OCI-LY7 (cell line): Measurements from ENCODE around the gene RAB3B. TPM values are rescaled to one million over a fixed set of nuclear protein-coding genes. Genes with fewer than 3 reads are reported as not detected.

Experiments
- BruUV-seq: library from RNA; stranded (reverse); fragments of 400-500 nt; replicated peaks from 2 replicates; lab custom pipeline; 2021; lab: Mats Ljungman, UMichigan
- CTCF ChIA-PET: fragments of 300-600 bp; sonication (Branson Sonifier 250); formaldehyde crosslinking; loops from one replicate; lab custom pipeline; 2022; ENCODE audit warnings: antibody characterized with exemption; ENCODE audit not compliant: unreplicated experiment; lab: Charles Lee
- POLR2A ChIA-PET: fragments of 300-600 bp; sonication (Branson Sonifier 250); formaldehyde crosslinking; loops from one replicate; lab custom pipeline; 2022; ENCODE audit warnings: antibody characterized with exemption; lab: Charles Lee
- DNase-seq: peaks from one replicate; pipeline ENCODE4 v3.0.0-alpha.2; 2015; ENCODE audit warnings: low spot score
- H2AFZ ChIP-seq: fragments of 200-600 bp; sonication (generic), shearing (Covaris generic); 2 replicates; pipeline ENCODE4 v1.6.1; 2014; ENCODE audit warnings: mild to moderate bottlenecking, antibody characterized with exemption, low read length, moderate library complexity
- H3K27ac ChIP-seq: fragments of 200-600 bp; sonication (generic); 2 replicates; pipeline ENCODE4 v1.5.1; 2014; ENCODE audit warnings: mixed run types, low read depth, mild to moderate bottlenecking, moderate library complexity, low read length, inconsistent platforms; ENCODE audit not compliant: poor library complexity, severe bottlenecking
- H3K36me3 ChIP-seq: fragments of 200-600 bp; sonication (generic); 2 replicates; pipeline ENCODE4 v1.6.1; 2014; ENCODE audit warnings: mild to moderate bottlenecking, antibody characterized with exemption, low read length, moderate library complexity, mixed read lengths; ENCODE audit not compliant: insufficient read depth
- H3K4me1 ChIP-seq: fragments of 200-600 bp; sonication (generic); 2 replicates; pipeline ENCODE4 v1.5.1; 2014; ENCODE audit warnings: mild to moderate bottlenecking, low read length; ENCODE audit not compliant: insufficient read depth, poor library complexity, severe bottlenecking
- H3K4me2 ChIP-seq: fragments of 200-600 bp; sonication (generic); 2 replicates; pipeline ENCODE4 v1.6.1; 2014; ENCODE audit warnings: mild to moderate bottlenecking, low read length
- H3K4me3 ChIP-seq: fragments of 200-600 bp; sonication (generic); 2 replicates; pipeline ENCODE4 v1.5.1; 2014; ENCODE audit warnings: mild to moderate bottlenecking, low read depth, low read length; ENCODE audit not compliant: poor library complexity, severe bottlenecking
- H3K79me2 ChIP-seq: fragments of 200-600 bp; sonication (generic); 2 replicates; pipeline ENCODE4 v1.6.1; 2016; ENCODE audit warnings: low read depth, mild to moderate bottlenecking, low read length, moderate library complexity, mixed read lengths; ENCODE audit not compliant: insufficient read depth
- H3K9me2 ChIP-seq: fragments of 200-600 bp; sonication (generic); 2 replicates; pipeline ENCODE4 v1.6.1; 2016; ENCODE audit warnings: mild to moderate bottlenecking, low read length, mixed read lengths; ENCODE audit not compliant: insufficient read depth
- H3K9me3 ChIP-seq: fragments of 200-600 bp; sonication (generic); 2 replicates; pipeline ENCODE4 v1.6.1; 2014; ENCODE audit warnings: mild to moderate bottlenecking, mixed run types, low read length, mixed read lengths
- H4K20me1 ChIP-seq: fragments of 200-600 bp; sonication (generic); 2 replicates; pipeline ENCODE4 v1.6.1; 2014; ENCODE audit warnings: mild to moderate bottlenecking, antibody characterized with exemption, low read length, moderate library complexity, mixed read lengths; ENCODE audit not compliant: insufficient read depth
- CTCF ChIP-seq: fragments of 200-600 bp; sonication (generic); conservative IDR thresholded peaks from 2 replicates; pipeline ENCODE4 v1.5.1; 2014; ENCODE audit warnings: mild to moderate bottlenecking, antibody characterized with exemption, low read length, moderate library complexity, mixed read lengths
- EZH2phosphoT487 ChIP-seq: fragments of 200-600 bp; sonication (generic); IDR thresholded peaks from 2 replicates; pipeline ENCODE4 v1.6.1; 2018; ENCODE audit warnings: low read depth, borderline replicate concordance, mild to moderate bottlenecking, mixed run types, antibody characterized with exemption, low read length, moderate library complexity, mixed read lengths
- intact Hi-C: fragments of 100-400 bp; cut with micrococcal nuclease; formaldehyde crosslinking; loops from one replicate; pipeline ENCODE4 v1.10.0; 2022; ENCODE audit not compliant: unreplicated experiment
- total RNA-seq, 2 experiments: library from RNA; depleted of rRNA in 1 of 2; stranded (reverse); fragments of >200 nt in 1 of 2; shearing (Covaris generic) in 1 of 2; gene quantifications; 2 replicates each; pipeline ENCODE4 v1.2.3, GENCODE V29; 2014 to 2022

Gene RAB3B
- total RNA-seq, 2 experiments from 2014 or later: 0.03 TPM; not detected in 1

DNA sequence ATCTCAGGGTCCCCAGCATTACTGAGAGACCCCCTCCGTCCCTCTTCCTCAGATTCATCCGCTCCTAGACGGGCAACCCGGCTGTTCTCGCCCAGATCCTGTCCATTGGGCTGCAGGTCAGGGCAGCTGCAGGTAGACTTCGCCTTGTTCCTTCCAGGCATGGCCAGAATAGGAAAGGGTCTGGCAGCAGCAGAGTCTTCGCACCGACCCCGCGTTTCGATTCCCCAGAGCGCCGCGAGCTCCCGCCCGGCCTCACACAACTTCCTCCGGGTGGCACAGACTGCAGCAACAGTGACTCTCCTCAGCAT lies 112.2 kb downstream of the RAB3B start:
- no peak for DNase-seq
- ChIA-PET POLR2A (interaction anchor here (0.5 to 1.1 kb wide), 4 partner anchors 9 to 269 kb away, joined by 3 to 4 read pairs (median 4); no protein-coding TSS in a partner anchor), CTCF (no interaction called here)
- Histone ChIP-seq H3K9me3 (no peaks in the 10 kb centered on the region), H3K4me2 (peak overlapping the region; percentile 79), H4K20me1 (peaks cover 18% of the 10 kb centered on the region; the same call in 1 of the 2 replicates), H3K27ac (peak overlapping the region; percentile 71), H3K79me2 (peaks cover 52% of the 10 kb centered on the region), H3K4me3 (peak overlapping the region; percentile 88), H3K36me3 (peaks cover 20% of the 10 kb centered on the region), H3K9me2 (no peaks in the 10 kb centered on the region), H2AFZ (peak overlapping the region; percentile 48), H3K4me1 (peaks cover 30% of the 10 kb centered on the region)
- no TSS peak for BruUV-seq
- TF ChIP-seq CTCF (no peak), EZH2phosphoT487 (no peak)
- intact Hi-C loops: loop anchor here (5.0 to 10.0 kb wide), 2 partner anchors 361 to 913 kb away; partner anchors contain the start of genes EPS15 and FAF1

GRCh38 chr1:51877434-51878307 lies 112.8 kb downstream of the RAB3B start:
- BruUV-seq: no TSS peak
- POLR2A ChIA-PET: interaction anchor here (0.5 to 1.5 kb wide), 7 partner anchors 8 to 476 kb away, joined by 3 to 5 read pairs (median 4); no protein-coding TSS in a partner anchor
- H3K4me3 ChIP-seq: peak overlapping the region; percentile 88
- peaks cover 18% of the 10 kb centered on the region; the same call in 1 of the 2 replicates for H4K20me1 ChIP-seq
- peaks cover 23% of the 10 kb centered on the region for H3K36me3 ChIP-seq
- peak overlapping the region; percentile 79 for H3K4me2 ChIP-seq
- H3K4me1 ChIP-seq: peaks cover 35% of the 10 kb centered on the region
- no peaks in the 10 kb centered on the region for H3K9me2 ChIP-seq
- intact Hi-C loops: loop anchor here (5.0 to 10.0 kb wide), 2 partner anchors 360 to 913 kb away; partner anchors contain the start of genes EPS15 and FAF1
- H3K79me2 ChIP-seq: peaks cover 58% of the 10 kb centered on the region
- peak overlapping the region; percentile 71 for H3K27ac ChIP-seq
- H3K9me3 ChIP-seq: no peaks in the 10 kb centered on the region
- peak; percentile 7 for DNase-seq
- TF ChIP-seq CTCF: no peak
- no peak for TF ChIP-seq EZH2phosphoT487
- peak overlapping the region; percentile 48; the same call in 1 of the 2 replicates for H2AFZ ChIP-seq
- CTCF ChIA-PET: no interaction called here
